ENCODE results near the gene CARD11.

Gene CARD11

DNA sequence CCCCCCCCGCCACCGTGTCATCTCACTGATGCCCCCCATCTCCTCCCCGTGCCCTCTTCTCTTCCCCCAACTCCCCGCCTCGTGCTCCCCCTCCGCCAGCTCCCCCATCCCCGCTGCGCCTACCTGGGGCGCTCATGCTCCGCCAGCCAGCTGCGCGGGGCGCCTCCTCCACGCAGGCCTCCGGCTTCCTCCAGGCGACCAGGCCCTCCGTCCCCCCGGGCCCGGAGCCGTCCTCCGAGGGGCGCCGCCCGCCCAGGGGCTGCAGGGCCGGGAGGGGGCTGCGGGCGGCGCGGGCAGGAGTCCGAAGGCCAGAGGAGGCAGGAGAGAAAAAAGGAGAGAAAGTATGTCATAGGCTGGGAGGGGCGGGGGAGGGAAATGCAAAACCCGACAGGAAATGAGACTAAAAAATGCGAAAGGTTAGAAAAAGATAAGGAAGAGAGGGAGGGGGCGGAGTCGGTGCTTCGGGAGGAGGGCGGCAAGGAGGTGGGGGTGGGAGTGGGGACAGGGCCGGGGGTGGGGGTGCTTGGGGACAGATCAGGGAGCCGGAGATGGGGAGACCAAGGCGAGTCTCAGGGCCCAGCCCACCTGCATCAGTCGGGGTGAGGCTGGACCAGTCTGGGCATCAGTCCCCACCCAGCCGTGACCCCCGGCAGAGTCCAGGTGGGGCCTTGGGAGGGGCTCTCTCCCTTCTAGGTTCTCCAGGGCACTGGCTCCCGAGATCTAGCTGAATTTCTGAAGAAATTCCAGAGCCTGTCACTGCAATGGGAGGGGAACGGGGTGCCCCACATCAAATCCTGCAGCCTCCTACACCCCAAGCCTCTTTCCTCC is at the start of gene CARD11:
Gene CARD11 (minus strand): TSS at position 324 of the 828 bp plus-strand sequence. CDS start 85,361 bp downstream, outside the sequence.
- DNase-seq = no peak

GRCh38 chr7:3092468-3092867 is 48.8 kb upstream of the CARD11 start:
- DNase-seq = no peak

GRCh38 chr7:3091631-3092030 is 48.0 kb upstream of the CARD11 start:
- no peak for DNase-seq

DNA sequence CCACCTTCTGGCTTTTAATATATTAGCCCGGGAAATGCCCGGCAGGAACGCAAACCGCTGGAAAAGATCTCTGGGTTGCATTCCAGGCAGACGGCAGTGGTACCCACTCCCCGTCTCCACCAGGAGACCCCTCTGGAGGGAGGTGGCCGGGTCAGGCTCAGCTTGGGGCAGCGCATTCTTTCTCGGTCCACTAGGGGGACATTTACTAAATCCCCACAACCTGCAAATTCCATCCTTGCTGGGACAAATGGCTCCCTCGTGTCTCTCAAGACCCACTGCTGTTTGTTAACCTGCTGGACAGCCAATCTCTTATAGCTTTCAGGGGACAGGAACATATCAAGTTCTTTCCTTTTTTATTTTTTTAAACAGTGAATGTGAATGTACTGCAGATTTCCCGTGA is 45.8 kb upstream of the CARD11 start:
- DNase-seq = no peak

- no peak for DNase-seq
Observed at GRCh38 chr7:3087243-3087755, 43.6 kb upstream of the CARD11 start.

DNA sequence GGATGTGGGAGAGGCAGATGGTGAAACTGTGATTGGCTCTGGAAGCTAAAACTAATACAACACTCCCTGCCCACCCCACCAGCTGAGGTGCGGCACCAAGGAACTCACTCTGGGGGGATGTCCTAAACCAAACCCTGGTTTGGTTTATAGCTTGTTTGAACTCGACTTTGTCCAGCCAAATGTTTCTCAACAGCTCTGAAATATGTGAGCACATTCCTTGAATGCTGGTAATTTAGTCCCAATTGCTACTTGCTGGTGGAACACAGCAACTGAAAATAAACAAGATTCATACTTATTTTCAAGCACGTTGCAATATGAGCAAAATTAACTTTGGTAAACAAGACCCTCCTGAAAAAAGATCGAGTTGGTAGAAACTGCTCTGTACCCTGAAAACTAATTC is 39.7 kb upstream of the CARD11 start:
- no peak for DNase-seq

DNA sequence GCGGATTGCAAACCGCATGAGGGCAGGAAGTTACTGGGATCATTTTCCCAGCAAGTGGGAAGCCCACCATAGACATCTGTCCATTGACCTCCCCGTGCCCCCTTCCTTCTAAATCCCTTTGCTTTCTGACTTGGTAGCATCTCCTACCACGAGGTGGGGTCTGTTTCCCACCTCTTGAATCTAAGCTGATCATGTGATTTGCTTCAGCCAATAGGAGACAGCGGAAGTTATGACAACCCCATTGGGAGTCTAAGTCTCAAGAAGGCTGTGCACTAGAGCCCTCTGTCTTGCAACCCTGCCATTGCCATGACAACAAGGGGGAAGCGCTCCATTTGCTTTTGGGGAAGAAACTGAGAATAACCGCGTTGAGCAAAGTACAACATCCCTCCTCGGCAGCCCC is 39.2 kb upstream of the CARD11 start:
- DNase-seq = no peak

- no peak for DNase-seq
Observed at GRCh38 chr7:3082386-3082785, 38.7 kb upstream of the CARD11 start.

DNA sequence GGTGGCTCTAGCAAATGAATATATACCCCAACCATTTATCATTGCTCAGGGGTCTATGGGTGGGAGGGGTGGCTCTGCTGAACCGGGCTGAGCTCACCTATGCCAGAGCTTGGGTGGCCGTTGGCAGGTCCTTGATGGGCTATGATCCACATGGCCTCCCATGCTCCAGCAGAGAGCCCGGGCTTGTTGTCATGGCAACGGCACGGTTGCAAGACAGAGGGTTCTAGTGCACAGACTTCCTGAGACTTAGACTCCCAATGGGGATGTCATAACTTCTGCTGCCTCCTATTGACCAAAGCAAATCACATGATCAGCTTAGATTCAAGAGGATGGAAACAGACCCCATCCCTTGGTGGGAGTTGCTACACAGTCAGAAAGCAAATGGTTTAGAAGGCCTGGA is 36.4 kb upstream of the CARD11 start:
- no peak for DNase-seq

- no peak for DNase-seq
Observed at GRCh38 chr7:3078514-3078913, 34.8 kb upstream of the CARD11 start.

GRCh38 chr7:3076700-3077099 is 33.0 kb upstream of the CARD11 start:
- no peak for DNase-seq

GRCh38 chr7:3076163-3076562 is 32.5 kb upstream of the CARD11 start:
- no peak for DNase-seq

- no peak for DNase-seq
Observed at GRCh38 chr7:3075441-3075840, 31.8 kb upstream of the CARD11 start.

DNA sequence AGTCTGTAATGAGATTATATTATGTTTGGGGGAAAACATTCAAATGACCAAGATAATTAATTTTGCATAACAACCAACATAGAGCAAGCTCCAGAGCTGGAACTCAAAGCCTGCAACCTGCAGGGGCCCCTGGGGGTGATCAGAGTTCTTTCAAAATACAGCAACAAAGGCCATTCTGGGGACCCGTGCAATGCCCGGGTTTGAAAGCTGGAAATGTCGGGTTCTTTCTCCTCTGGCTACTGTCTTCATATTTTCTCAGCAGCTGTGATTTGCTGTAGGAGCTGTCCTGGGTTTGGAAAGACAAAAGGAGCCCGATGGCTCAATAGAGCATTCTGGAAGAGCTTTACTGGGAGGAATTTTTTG is 30.8 kb upstream of the CARD11 start:
- DNase-seq = no peak

- DNase-seq = no peak
Observed at GRCh38 chr7:3073763-3074458, 30.2 kb upstream of the CARD11 start.

GRCh38 chr7:3070908-3071307 is 27.2 kb upstream of the CARD11 start:
- no peak for DNase-seq

DNA sequence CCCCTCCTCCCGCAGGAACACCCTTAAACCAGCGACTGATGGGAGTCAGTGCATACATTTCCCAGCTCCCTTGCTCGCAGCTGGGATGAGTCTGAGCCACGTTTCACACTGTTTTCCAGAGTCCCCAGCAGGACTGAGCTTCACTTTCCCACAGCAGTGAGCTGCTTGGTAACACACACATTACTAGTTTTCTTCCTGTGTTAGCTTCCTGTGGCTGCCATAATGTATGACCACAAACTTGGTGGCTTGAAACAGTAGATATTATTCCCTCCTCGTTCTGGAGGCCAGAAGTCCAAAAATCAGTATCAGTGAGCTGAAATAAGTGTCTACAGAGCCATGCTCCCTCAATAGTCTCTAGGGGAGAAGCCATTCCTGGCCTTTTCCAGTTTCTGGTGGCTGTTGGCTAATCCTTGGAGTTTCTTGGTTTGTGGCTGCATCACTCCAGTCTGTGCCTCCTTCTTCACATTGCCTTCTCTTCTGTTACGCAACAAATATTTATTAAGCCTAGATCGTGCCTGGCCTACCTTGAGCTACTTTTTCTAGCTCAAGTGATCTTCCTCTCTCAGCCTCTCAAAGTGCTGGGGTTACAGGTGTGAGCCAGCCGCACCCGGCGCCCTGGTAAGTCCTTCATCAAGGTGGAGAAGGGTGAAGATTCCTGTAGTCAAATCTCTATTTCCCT is 26.2 kb upstream of the CARD11 start:
- no peak for DNase-seq

- no peak for DNase-seq
Observed at GRCh38 chr7:3068530-3068929, 24.9 kb upstream of the CARD11 start.

- no peak for DNase-seq
Observed at GRCh38 chr7:3067606-3068380, 24.1 kb upstream of the CARD11 start.

DNA sequence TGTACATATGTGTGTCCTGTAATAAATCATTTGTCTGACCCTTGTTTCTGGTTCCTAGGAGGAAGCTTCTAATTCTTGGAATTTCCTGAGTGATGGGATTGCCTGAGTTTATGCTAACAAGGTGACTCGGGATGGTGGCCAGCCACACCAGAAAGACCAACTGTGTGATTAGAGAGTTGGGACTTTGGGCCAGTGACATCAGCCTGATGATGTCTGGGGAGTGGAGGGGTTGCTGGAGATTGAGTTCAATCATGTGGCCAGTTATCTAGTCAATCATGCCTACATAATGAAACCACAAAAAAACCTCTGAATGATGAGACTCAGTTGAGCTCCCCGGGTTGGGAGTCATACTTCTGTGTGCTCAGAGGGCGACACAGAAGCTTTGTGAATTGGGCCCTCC is 23.5 kb upstream of the CARD11 start:
- DNase-seq = no peak

DNA sequence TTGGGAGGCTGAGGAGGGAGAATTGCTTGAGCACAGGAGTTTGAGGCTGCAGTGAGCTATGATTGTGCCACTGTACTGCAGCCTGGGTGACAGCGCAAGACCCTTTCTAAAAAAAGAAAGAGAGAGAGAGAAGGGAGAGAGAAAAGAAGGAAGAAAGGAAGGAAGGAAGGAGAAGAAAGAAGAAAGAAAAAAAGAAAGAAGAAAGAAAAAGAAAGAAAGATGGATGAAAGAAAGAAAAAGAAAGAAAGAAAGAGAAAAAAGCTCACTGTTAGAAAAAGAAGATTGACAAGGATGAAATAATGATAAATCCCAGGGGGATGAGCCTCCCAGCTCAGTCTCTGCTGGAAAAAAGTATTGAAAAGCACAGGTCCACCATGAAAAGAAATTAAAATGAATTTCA is 22.8 kb upstream of the CARD11 start:
- DNase-seq = no peak

DNA sequence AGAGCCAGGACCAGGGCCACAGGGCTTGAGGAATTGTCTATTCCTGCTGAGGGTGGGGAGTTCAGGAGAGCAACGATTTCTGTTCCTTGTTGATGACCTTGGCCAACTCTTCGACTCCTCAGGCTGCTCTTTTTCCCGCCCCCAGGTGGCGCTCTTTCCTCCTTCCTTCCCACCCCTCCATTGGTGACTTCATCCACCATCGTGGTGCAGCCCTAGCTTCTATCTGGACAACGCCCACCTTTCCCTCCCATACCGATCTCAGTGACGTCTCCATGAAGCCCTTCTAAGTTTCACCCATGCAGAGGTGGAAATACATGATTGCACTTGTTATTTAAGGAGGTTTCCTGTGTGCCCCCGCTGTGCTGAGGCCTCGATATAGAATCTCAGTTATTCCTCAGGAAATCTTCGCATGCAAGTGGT is 22.1 kb upstream of the CARD11 start:
- DNase-seq = no peak

DNA sequence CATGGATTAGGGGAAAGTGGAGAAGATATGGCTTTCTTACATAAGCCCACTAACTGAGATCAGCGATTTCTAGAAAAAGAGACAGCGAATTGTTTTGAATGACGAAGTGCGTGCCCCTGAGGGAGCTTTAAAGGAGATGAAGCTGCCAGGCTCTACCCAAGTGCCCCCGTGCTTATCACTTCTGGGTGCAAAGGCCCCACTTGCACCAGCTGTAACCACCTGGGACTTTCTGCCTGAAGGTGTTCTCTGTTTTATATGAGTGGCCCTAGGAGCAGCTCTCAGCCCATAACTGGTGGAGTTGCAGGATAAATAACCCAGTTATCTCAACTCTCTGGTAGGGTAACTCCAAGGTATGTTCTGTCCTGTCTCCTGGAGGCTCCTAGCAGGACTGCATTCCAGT is 20.4 kb upstream of the CARD11 start:
- no peak for DNase-seq
